Parathyroid adenoma (tissue), 2 donors: ENCODE results near the gene PLIN5.

Experiments
- H2AFZ ChIP-seq: fragments of 300-600 bp; sonication (generic); one replicate; pipeline ENCODE4 v1.7.0; 2017; ENCODE audit warnings: antibody characterized with exemption, mild to moderate bottlenecking
- H3K27ac ChIP-seq: fragments of 300-600 bp; sonication (generic); one replicate; pipeline ENCODE4 v1.7.0; 2017
- H3K27me3 ChIP-seq: fragments of 300-600 bp; sonication (generic); one replicate; pipeline ENCODE4 v1.7.0; 2017; ENCODE audit warnings: low read length; ENCODE audit not compliant: control insufficient read depth, insufficient read depth
- H3K36me3 ChIP-seq: fragments of 300-600 bp; sonication (generic); one replicate; pipeline ENCODE4 v1.7.0; 2017; ENCODE audit warnings: low read length; ENCODE audit not compliant: control insufficient read depth, insufficient read depth
- H3K4me1 ChIP-seq: fragments of 300-600 bp; sonication (generic); one replicate; pipeline ENCODE4 v1.7.0; 2017; ENCODE audit warnings: control low read depth
- H3K4me2 ChIP-seq: fragments of 300-600 bp; sonication (generic); one replicate; pipeline ENCODE4 v1.7.0; 2017; ENCODE audit warnings: low read length
- H3K4me3 ChIP-seq: fragments of 300-600 bp; sonication (generic); one replicate; pipeline ENCODE4 v1.7.0; 2017; ENCODE audit warnings: low read depth, low read length
- H3K79me2 ChIP-seq: fragments of 300-600 bp; sonication (generic); one replicate; pipeline ENCODE4 v1.7.0; 2017; ENCODE audit warnings: control low read depth
- H3K9ac ChIP-seq: fragments of 300-600 bp; sonication (generic); one replicate; pipeline ENCODE4 v1.7.0; 2017; ENCODE audit warnings: mild to moderate bottlenecking
- H3K9me3 ChIP-seq: fragments of 300-600 bp; sonication (generic); one replicate; pipeline ENCODE4 v1.7.0; 2017; ENCODE audit warnings: low read length; ENCODE audit not compliant: control insufficient read depth
- CTCF ChIP-seq: fragments of 300-600 bp; sonication (generic); IDR thresholded peaks from one replicate; pipeline ENCODE4 v1.7.0; 2017; ENCODE audit warnings: antibody characterized with exemption, mild to moderate bottlenecking
- donor health status: primary hyperparathyroidism.

PLIN5 gene

GRCh38 chr19:4512070-4512469 is 23.0 kb downstream of the PLIN5 start:
- no peaks in the 10 kb centered on the region for H3K79me2 ChIP-seq
- H3K4me1 ChIP-seq = no peaks in the 10 kb centered on the region
- no peak for TF ChIP-seq CTCF
- no peak overlapping the region for H3K27ac ChIP-seq
- no peak overlapping the region for H2AFZ ChIP-seq
- H3K27me3 ChIP-seq = no peaks in the 10 kb centered on the region
- no peak overlapping the region for H3K9ac ChIP-seq
- no peak overlapping the region for H3K4me3 ChIP-seq
- H3K36me3 ChIP-seq = no peaks in the 10 kb centered on the region
- no peaks in the 10 kb centered on the region for H3K9me3 ChIP-seq
- H3K4me2 ChIP-seq = no peak overlapping the region

- Histone ChIP-seq H3K4me2 (no peak overlapping the region), H3K36me3 (no peaks in the 10 kb centered on the region), H3K4me3 (no peak overlapping the region), H3K79me2 (no peaks in the 10 kb centered on the region), H3K9ac (no peak overlapping the region), H3K9me3 (no peaks in the 10 kb centered on the region), H3K27me3 (no peaks in the 10 kb centered on the region), H3K27ac (no peak overlapping the region), H2AFZ (no peak overlapping the region), H3K4me1 (no peaks in the 10 kb centered on the region)
- no peak for TF ChIP-seq CTCF
Observed at GRCh38 chr19:4511300-4512054, 23.5 kb downstream of the PLIN5 start.

- no peak for TF ChIP-seq CTCF
- no peak overlapping the region for H3K27ac ChIP-seq
Observed at GRCh38 chr19:4510435-4511255, 24.4 kb downstream of the PLIN5 start.

DNA sequence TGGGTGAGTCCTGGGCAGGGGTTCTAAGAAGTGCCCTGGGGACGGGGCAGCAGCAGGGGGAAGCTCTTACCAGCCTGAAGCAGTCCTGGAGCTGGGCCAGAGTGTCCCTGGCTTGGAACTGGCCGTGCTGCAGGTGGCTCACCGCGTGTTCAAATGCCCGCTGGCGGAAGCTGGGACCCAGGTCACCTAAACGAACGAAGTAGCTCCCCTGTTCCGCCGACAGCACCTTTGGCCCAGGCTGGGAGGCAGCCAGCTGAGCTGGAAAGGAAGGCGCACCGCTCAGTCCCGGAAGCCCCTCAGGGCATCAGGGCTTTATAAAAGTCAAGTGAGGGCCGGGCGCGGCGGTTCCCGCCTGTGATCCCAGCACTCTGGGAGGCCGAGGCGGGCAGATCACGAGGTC is 26.3 kb downstream of the PLIN5 start:
- no peaks in the 10 kb centered on the region for H3K9me3 ChIP-seq
- H3K79me2 ChIP-seq = no peaks in the 10 kb centered on the region
- no peak overlapping the region for H3K27ac ChIP-seq
- H3K27me3 ChIP-seq = no peaks in the 10 kb centered on the region
- no peaks in the 10 kb centered on the region for H3K4me1 ChIP-seq
- TF ChIP-seq CTCF = no peak
- H3K9ac ChIP-seq = no peak overlapping the region
- no peak overlapping the region for H3K4me3 ChIP-seq
- no peaks in the 10 kb centered on the region for H3K36me3 ChIP-seq
- H3K4me2 ChIP-seq = no peak overlapping the region
- H2AFZ ChIP-seq = no peak overlapping the region

More at GRCh38 chr19:4510435-4511255, 24.4 kb downstream of the PLIN5 start:
- H3K4me1 ChIP-seq = no peaks in the 10 kb centered on the region
- no peaks in the 10 kb centered on the region for H3K27me3 ChIP-seq
- no peaks in the 10 kb centered on the region for H3K9me3 ChIP-seq
- no peak overlapping the region for H3K9ac ChIP-seq
- no peaks in the 10 kb centered on the region for H3K79me2 ChIP-seq
- no peak overlapping the region for H3K4me2 ChIP-seq
- no peak overlapping the region for H3K4me3 ChIP-seq
- no peak overlapping the region for H2AFZ ChIP-seq
- H3K36me3 ChIP-seq = no peaks in the 10 kb centered on the region
